NCI-H510A (cell line): ENCODE data around the gene SHD.
"Not testable (repeated sequence)": the region's sequence is repeated elsewhere in the genome, so short reads cannot be mapped to it uniquely, and the experiment has no call there.

Experiments used
- DNase-seq: peaks from one replicate; lab custom pipeline; 2025; lab: John Stamatoyannopoulos, UW

The SHD gene

GRCh38 chr19:4327252-4327876 lies 48.3 kb downstream of the SHD start:
- no peak for DNase-seq

- DNase-seq, result no peak
Measured at GRCh38 chr19:4327877-4328242, 48.8 kb downstream of the SHD start.

GRCh38 chr19:4328243-4328990 lies 49.4 kb downstream of the SHD start:
- no peak for DNase-seq

- not testable (repeated sequence) for DNase-seq
Measured at GRCh38 chr19:4328991-4329681, 50.1 kb downstream of the SHD start.

- no peak for DNase-seq
Measured at GRCh38 chr19:4329858-4330257, 50.8 kb downstream of the SHD start.

- no peak for DNase-seq
Measured at GRCh38 chr19:4334929-4335570, 56.0 kb downstream of the SHD start.

GRCh38 chr19:4337906-4338440 lies 58.9 kb downstream of the SHD start:
- DNase-seq, result no peak

GRCh38 chr19:4338441-4339355 lies 59.6 kb downstream of the SHD start, which contains the start of gene STAP2:
TSS of gene STAP2 (minus strand) at chr19:4338827. CDS start at chr19:4338753, 74 bp downstream.
- peak; percentile 58 for DNase-seq
